Measurements from ENCODE around the gene LARP4B.

- TF ChIP-seq CTCF (IDR thresholded peaks at IDR 0.05): no peak
- TF ChIP-seq POLR2A (IDR thresholded peaks at IDR 0.05): no peak
Measured at GRCh38 chr10:789831-790701, 141.4 kb downstream of the LARP4B start.

All from gastroesophageal sphincter (tissue), 3 donors.